Peyer's patch (tissue), 4 donors: ENCODE results near the gene ATP6V1G3. TPM values are rescaled to one million over a fixed set of nuclear protein-coding genes. Genes with fewer than 3 reads are reported as not detected.

Experiments
- DNase-seq, 3 donors: peaks; one replicate each; pipeline ENCODE4 v3.0.0-alpha.2; 2017 to 2019
- H3K27ac ChIP-seq, 4 donors: fragments of 200-600 bp; sonication (generic); one replicate each; pipeline ENCODE4 v1.5.1; 2016 to 2019
- H3K27me3 ChIP-seq, 2 donors: fragments of 200-600 bp; sonication (generic); one replicate each; pipeline ENCODE4 v1.5.1; 2019
- H3K36me3 ChIP-seq, 3 donors: fragments of 200-600 bp; sonication (generic); one replicate each; pipeline ENCODE4 v1.5.1; 2016 to 2019
- H3K4me1 ChIP-seq, 4 donors: fragments of 200-600 bp; sonication (generic); one replicate each; pipeline ENCODE4 v1.5.1; 2016 to 2019
- H3K4me3 ChIP-seq, 4 donors: fragments of 200-600 bp; sonication (generic); 1 replicate in 3 of 4; 2 replicates in 1 of 4; pipeline ENCODE4 v1.5.1; 2016 to 2019; ENCODE audit warnings: mild to moderate bottlenecking in 1 of 4
- H3K9me3 ChIP-seq, 4 donors: fragments of 200-600 bp; sonication (generic); one replicate each; pipeline ENCODE4 v1.5.1; 2016 to 2019; ENCODE audit warnings: mild to moderate bottlenecking in 1 of 4
- POLR2A ChIP-seq, 2 donors: fragments of 450-650 bp; IDR thresholded peaks; one replicate each; pipeline ENCODE4 v1.5.1; 2017; ENCODE audit warnings: antibody characterized with exemption in 2 of 2, mild to moderate bottlenecking in 2 of 2, moderate library complexity in 2 of 2
- total RNA-seq, 4 donors: library from RNA; depleted of rRNA; stranded (reverse); fragments of >200 nt; gene quantifications; one replicate each; pipeline ENCODE4 v1.1.0, GENCODE V29; 2016
- TF ChIP-seq, protein P1 (sequence below), 6 experiments: fragments of 450-650 bp in 4 of 6; fragments of 200-600 bp in 2 of 6; sonication (generic) in 1 of 6; IDR thresholded peaks; one replicate each; pipeline ENCODE4 v1.5.1; 2017 to 2019; ENCODE audit warnings: antibody characterized with exemption in 6 of 6, mild to moderate bottlenecking in 3 of 6, moderate library complexity in 1 of 6

Gene ATP6V1G3
- total RNA-seq, 4 donors from 2014 or later, result not detected

DNA sequence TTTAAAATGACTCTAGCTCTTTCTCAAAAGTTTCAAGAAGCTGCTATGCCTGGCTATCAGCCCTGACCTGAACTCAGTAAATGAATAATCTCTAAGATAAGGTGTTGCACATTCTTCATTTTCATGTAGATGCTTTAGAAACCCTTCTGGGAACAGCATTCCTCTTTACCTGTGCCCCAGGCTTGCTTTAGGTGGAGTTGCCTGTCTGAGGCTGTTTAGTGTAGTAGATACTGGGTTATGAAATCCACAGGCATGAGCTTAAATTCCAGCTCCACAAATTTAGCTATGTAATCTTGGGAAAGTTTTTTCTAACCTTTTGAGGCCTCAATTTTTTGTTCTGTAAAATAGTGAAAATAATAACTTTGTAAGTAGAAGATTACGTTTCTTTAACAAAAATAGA, 41.6 kb downstream of the ATP6V1G3 start:
- Histone ChIP-seq H3K4me3 (no peak overlapping the region), H3K27me3 (no peaks in the 10 kb centered on the region), H3K36me3 (no peaks in the 10 kb centered on the region), H3K4me1 (no peaks in the 10 kb centered on the region), H3K27ac (no peak overlapping the region), H3K9me3 (no peaks in the 10 kb centered on the region)
- no peak for TF ChIP-seq POLR2A (IDR thresholded peaks at IDR 0.05)
- TF ChIP-seq, protein P1, sequence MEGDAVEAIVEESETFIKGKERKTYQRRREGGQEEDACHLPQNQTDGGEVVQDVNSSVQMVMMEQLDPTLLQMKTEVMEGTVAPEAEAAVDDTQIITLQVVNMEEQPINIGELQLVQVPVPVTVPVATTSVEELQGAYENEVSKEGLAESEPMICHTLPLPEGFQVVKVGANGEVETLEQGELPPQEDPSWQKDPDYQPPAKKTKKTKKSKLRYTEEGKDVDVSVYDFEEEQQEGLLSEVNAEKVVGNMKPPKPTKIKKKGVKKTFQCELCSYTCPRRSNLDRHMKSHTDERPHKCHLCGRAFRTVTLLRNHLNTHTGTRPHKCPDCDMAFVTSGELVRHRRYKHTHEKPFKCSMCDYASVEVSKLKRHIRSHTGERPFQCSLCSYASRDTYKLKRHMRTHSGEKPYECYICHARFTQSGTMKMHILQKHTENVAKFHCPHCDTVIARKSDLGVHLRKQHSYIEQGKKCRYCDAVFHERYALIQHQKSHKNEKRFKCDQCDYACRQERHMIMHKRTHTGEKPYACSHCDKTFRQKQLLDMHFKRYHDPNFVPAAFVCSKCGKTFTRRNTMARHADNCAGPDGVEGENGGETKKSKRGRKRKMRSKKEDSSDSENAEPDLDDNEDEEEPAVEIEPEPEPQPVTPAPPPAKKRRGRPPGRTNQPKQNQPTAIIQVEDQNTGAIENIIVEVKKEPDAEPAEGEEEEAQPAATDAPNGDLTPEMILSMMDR (IDR thresholded peaks at IDR 0.05), result no peak
- DNase-seq, result no peak

DNA sequence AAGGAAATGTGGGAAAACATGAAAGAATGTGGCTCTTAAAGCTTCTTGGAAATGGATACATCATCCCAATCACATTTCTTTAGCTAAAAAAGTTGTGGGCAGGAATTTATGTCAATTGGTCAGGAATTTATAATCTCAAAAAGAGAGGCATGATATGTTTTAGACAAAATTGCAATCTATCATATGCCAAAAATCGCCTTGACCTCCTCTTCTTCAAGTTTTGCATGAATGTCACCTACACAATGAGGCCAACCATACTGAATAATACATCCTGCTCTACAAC, 42.4 kb downstream of the ATP6V1G3 start:
- Histone ChIP-seq H3K27me3 (no peaks in the 10 kb centered on the region), H3K36me3 (no peaks in the 10 kb centered on the region), H3K4me3 (no peak overlapping the region), H3K9me3 (no peaks in the 10 kb centered on the region), H3K4me1 (no peaks in the 10 kb centered on the region), H3K27ac (no peak overlapping the region)
- DNase-seq, result no peak
- TF ChIP-seq POLR2A (IDR thresholded peaks at IDR 0.05), result no peak
- TF ChIP-seq, protein P1 (IDR thresholded peaks at IDR 0.05), result no peak

DNA sequence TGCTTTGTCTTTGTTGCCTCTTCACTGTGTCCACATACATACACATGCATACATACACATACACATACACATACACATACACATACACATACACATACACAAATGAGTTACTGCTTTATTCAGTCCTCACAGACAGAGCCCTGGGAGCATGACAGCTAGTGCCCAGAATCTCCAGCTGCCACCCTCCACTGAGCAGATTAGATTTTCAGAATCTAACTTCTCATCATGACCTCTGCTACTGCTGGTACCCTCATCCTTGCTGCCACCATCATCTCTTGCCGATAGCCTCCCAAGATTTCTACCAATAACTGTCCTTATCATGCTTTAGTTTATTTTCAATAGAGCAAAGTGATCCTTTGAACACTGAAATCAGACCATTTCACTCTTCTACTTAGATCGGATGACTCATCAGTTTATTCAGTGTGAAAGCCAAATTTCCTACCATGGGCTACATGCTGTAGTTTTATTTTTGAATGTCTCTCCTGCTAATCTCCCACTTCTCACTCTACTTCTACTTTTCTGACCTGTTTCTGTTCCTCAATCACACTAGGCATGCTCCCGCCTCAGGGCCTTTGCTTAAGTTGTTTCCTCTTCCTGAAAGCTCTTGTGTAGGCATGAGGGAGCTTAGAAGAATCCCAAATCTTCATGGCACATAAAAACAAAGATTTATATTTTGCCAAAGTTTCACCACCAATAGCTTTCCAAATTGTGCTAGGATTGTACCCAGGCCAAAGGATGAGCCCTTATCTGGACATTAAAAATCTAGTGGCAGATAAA, 43.0 kb downstream of the ATP6V1G3 start:
- DNase-seq, result no peak
- Histone ChIP-seq H3K27me3 (no peaks in the 10 kb centered on the region), H3K4me3 (no peak overlapping the region), H3K36me3 (no peaks in the 10 kb centered on the region), H3K9me3 (no peaks in the 10 kb centered on the region), H3K27ac (no peak overlapping the region), H3K4me1 (no peaks in the 10 kb centered on the region)
- no peak for TF ChIP-seq POLR2A (IDR thresholded peaks at IDR 0.05)
- TF ChIP-seq, protein P1 (IDR thresholded peaks at IDR 0.05), result no peak

DNA sequence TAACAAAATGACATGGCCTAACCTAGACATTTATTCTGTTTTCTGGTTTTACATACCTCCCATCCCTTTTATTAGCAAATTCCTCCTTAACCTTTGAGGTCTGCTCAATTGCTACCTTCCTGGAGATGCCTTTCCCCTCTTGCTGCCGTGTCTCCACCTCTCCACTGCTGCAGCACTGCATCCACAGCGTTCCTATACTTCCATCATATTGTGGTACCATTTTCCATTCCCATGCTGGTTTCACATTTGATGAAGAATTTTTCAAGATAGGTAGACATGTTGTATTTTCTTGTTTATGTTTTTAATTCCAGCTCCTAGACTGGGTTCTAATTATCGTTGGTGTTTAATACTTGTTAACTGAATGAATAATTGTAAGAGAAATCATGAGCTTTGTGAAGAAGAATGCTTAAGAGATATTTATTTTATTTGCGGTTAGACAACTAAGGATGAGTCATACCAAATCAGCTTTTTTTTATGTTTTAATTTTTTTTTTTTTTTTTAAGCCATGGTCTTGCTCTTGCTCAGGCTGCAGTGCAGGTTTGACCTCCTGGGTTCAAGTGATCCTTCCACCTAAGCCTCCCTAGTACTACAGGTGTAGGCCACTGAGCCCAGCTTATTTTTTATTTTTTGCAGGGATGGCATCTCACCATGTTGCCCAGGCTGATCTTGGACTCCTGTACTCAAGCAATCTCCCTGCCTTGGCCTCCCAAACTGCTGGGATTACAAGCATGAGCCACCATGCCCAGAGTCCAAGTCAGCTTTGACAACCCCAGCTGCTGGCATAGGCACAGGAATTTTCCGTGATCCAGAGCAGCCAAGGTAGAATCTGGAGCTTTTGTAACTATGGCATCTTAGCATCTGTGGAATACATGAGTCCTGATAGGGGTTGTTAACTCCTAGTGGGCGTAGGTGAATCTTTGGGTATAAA, 44.0 kb downstream of the ATP6V1G3 start:
- no peak for DNase-seq
- H3K36me3 ChIP-seq, result no peaks in the 10 kb centered on the region
- no peaks in the 10 kb centered on the region for H3K4me1 ChIP-seq
- TF ChIP-seq POLR2A (IDR thresholded peaks at IDR 0.05), result no peak
- TF ChIP-seq, protein P1 (IDR thresholded peaks at IDR 0.05), result no peak
- no peaks in the 10 kb centered on the region for H3K27me3 ChIP-seq
- H3K27ac ChIP-seq, result no peak overlapping the region
- no peak overlapping the region for H3K4me3 ChIP-seq
- no peaks in the 10 kb centered on the region for H3K9me3 ChIP-seq

DNA sequence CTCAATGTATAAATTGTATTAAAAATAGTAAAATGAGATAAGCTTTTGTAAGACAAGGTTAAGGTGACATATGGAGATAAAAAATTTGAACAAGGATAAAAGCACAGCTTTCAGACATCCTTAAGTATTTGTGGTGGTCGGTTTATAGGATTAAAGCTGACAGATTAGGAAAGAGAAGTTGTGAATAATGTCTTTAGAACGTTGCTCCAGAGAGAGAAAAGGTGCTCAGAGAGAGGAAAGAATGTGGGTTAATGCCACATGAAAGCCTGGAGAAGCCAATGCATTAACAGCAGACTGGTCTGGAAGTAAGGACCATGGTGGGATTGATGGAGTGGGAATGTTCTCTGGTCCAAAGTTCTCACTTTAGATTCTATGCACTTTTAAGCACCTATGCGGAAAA, 44.8 kb downstream of the ATP6V1G3 start:
- no peak overlapping the region for H3K27ac ChIP-seq
- H3K27me3 ChIP-seq, result no peaks in the 10 kb centered on the region
- H3K36me3 ChIP-seq, result no peaks in the 10 kb centered on the region
- no peaks in the 10 kb centered on the region for H3K9me3 ChIP-seq
- H3K4me1 ChIP-seq, result no peaks in the 10 kb centered on the region
- H3K4me3 ChIP-seq, result no peak overlapping the region
- DNase-seq, result no peak
- no peak for TF ChIP-seq POLR2A (IDR thresholded peaks at IDR 0.05)
- TF ChIP-seq, protein P1 (IDR thresholded peaks at IDR 0.05), result no peak
